Ecto neural progenitor cell (in vitro differentiated cells): Measurements from ENCODE around the gene TRAPPC2L.
"Not testable (repeated sequence)": the region's sequence is repeated elsewhere in the genome, so short reads cannot be mapped to it uniquely, and the experiment has no call there.

ENCODE experiments used
- DNase-seq: peaks from one replicate; pipeline ENCODE4 v3.0.0-alpha.2; 2018; ENCODE audit warnings: low spot score

TRAPPC2L gene

GRCh38 chr16:88893127-88893968, 36.4 kb downstream of the TRAPPC2L start:
- DNase-seq = no peak

- DNase-seq = not testable (repeated sequence)
These were observed 37.3 kb downstream of the TRAPPC2L start for GRCh38 chr16:88894266-88894665.

DNA sequence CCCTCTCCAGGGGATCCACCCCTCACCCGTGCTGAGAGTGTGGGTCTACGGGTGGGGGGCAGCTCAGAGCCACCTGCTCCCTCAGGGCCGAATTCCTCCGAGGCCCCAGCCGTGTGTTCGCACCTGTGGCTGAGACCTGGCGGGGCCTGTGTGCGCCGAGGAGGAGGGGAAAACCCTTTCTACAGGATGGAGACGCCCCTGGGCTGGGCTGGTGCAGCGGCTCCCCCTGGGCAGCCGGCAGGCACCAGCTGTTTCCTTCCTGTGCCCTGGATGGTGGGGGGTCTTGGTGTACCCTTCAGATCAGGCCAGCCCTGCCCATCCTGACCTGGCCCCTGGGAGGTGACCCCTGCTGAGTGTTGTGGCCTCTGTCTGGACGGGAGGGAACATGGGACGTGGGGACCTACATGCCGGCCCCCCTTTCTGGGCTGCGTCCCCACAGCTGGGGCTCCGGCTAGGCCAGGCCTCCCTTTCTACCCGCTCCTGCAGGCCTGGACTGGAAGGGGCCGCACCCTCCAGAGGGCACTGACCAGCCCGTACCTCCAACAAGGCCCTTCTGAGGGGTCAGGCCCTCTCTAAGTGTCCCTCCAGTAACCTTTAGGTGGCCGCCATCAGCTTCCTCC, 37.9 kb downstream of the TRAPPC2L start:
- DNase-seq = no peak

- DNase-seq = no peak
These were observed 38.4 kb downstream of the TRAPPC2L start for GRCh38 chr16:88895335-88895734.

DNA sequence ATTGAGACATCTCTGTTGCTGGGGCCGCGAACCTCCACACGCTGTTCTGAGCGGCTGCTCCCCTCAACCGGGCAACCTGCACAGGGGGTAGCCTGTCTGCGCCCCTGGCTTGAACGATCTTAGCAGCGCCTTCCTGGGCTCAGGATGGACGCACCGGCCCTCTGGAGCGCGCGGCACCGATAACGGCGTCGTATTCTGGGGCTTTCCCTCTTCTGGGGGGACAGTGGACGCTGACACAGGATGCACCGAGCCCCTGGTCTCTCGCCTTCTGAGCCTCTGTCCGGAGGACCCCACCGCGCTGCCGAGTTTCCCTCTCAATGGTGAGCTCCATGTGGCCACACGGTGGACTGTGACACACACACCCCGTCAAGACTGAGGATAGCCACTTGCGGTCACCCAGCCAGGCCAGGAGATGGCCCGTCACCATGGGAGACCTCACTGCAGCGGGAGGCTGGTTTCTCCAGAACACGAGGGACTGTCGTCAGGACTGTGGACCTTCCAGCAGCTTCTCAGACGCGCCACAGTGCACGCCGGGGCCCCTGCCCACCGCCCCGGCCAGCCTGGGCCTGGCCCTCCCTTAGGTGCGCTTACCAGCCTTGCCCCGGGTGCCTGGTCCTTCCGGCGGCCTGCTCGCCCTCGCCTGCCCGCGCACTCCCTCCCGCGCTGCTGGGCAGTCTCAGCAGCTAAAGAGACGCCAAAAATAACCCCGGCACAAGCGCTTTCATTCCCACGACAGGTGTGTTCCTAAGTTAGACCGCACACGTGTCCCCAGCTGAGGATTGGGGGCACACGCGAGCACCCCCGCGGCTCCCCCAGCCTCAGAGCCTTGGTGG, 39.5 kb downstream of the TRAPPC2L start:
- no peak for DNase-seq

- no peak for DNase-seq
These were observed 40.9 kb downstream of the TRAPPC2L start for GRCh38 chr16:88897696-88898425.

DNA sequence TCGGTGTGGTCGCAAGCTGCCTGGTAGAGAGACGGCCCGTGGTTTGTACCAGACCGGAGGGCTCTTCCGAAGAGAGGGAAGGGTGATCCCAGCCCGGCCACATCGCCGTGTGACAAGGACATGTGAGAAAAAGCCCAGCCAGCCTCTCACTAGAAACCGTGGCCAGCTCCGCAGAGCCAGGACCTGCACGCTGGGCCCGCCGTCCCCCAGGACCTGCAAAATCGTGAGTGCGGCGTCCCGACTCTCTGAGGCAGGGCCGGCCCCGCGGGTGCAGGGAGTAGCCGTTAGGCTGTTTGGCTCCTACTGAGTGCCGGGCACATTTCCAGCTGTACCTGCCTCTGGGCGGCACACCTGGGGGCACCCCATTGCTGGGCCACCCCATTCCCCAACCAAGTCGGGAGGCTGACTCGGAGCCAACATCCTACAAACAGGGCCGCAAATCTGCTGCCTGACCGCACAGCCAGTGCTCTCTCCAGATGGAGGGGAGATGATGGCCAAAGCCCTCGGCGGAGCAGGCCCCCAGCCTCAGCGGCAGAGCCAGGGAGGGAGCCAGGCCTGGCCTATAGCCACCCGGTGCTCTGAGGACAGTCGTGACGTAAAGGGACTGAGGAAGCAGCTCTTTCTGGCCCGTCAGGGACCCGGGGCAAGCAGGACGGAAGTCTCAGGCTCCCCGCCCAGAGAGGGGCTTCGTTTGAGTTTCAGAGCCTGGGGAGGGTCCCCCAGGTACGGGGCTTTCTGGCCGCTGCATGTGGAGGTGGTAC, 43.2 kb downstream of the TRAPPC2L start:
- no peak for DNase-seq

- DNase-seq = no peak
These were observed 43.7 kb downstream of the TRAPPC2L start for GRCh38 chr16:88900662-88901052.

DNA sequence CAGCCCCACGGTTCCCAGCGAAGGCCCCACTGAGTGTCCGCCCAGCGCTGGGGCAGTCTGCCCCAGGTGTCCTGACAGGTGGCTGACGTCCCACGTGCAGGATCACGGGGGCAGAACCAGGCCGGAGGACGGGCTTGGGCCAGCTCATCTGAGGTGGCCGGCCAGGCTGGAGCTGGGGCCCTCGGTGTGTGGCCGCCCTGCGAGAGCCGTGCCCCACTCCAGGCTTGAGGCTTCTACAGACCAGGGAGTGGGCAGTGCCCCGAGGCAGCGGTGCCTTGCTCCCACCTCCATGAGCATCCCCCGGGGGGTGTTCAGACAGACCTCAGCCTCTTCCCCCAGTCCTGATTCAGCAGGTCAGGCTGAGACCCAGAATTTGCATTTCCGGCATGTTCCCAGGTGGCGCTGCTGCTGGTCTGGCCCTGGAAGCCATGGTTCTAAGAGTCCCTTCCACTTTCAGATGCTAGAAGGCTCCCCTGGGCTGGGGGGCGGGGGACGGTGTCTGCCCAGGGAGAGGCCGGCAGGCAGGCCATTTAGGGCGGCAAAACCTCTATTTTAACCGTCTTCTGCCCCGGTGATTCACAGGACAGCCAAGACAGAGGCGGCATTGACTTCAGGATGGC, 44.9 kb downstream of the TRAPPC2L start:
- no peak for DNase-seq

DNA sequence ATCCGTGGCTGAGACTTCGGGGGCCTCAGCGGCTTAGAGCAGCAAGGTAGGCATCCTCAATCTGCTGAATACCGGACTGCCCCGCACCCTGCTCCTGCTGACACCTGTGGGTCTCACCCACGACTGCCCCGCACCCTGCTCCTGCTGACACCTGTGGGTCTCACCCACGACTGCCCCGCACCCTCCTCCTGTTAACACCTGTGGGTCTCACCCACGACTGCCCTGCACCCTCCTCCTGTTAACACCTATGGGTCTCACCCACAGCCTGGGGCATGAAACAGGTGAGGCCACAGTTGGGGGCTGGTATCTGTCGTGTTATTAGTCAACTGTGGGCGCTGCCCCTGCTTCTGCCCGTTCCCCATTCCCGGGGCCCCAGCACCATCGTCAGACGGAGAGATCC, 45.8 kb downstream of the TRAPPC2L start:
- DNase-seq = no peak

DNA sequence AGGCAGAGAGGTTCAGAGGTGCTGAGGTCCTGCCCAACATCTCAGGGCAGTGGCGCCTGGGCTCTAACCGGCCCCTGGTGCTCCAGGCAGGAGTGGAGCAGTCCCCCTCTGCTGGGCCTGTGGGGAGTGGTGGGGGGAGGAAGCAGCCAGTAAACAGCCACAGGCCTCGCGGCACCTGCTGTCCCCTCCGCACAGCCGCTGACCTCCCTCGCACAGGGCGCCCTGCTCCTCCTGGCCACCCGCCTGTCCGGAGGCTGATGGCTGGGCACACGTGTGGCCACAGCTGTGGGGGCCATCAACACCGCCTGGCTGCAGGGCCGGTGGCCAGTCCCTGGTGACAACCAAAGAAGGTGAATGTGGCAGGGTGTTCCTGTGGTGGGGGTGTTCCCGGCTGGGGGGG, 46.3 kb downstream of the TRAPPC2L start:
- DNase-seq = no peak

DNA sequence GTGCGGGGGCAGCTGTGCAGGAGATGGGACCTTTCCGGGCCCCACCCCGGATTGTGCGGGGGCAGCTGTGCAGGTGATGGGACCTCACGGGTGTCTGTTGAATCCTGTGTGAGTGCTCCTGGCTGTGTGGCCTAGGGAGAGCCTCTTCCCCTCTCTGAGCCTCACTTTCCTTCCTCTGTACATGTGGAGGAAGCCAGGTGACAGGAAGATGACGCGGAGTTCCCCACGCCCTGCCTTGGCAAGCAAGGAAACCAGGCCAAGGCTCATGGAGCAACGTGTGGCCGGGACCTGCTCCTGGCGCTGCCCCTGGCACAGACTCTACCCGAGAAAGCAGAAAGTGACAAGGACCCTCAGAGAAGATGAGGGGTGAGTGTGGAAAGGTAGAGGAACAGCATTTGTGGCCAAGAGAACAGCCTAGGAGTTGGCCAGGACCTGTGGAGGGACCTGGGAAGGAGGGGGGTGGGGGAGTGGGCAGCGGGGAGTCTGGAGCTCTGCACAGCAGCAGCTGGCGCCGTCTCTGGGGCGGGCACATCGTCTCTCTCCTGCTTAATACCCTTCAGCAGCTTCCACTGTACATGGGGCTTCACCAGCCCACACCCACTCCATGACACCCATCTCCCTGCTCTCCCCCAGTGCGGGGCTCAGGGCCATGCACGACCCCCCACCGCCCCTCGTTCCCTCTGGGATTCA, 47.9 kb downstream of the TRAPPC2L start:
- DNase-seq = no peak

GRCh38 chr16:88905563-88905962, 48.6 kb downstream of the TRAPPC2L start:
- no peak for DNase-seq

DNA sequence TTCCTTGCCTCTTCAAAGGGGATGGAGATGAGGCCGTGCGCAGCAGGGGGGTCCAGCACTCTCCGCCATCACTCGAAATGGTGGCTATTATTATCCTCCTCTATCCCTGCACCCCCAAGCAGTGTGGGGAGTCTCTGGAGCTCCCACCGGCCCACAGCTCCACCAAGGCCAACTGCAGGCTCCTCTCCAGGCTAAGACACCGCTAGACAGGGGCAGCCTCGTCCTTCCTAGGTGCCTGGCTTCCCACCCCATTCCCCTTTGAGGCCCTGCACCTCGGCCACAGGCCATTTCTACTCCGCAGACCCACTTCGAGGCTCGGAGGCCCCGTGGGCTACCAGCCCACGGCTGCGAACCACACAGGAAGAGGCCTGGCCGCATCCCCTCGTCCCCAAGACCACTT, 49.1 kb downstream of the TRAPPC2L start:
- no peak for DNase-seq

- no peak for DNase-seq
These were observed 49.7 kb downstream of the TRAPPC2L start for GRCh38 chr16:88906535-88907105.

GRCh38 chr16:88907768-88908167, 50.8 kb downstream of the TRAPPC2L start:
- no peak for DNase-seq

- DNase-seq = no peak
These were observed 51.4 kb downstream of the TRAPPC2L start for GRCh38 chr16:88908307-88908706.

- DNase-seq = no peak
These were observed 52.7 kb downstream of the TRAPPC2L start for GRCh38 chr16:88909431-88910210.
